ENCODE data around the gene TRIM71. TPM values are rescaled to one million over a fixed set of nuclear protein-coding genes. Genes with fewer than 3 reads are reported as not detected.

TRIM71 gene
- total RNA-seq, 1 experiment from 2014 or later = 0.18 TPM

DNA sequence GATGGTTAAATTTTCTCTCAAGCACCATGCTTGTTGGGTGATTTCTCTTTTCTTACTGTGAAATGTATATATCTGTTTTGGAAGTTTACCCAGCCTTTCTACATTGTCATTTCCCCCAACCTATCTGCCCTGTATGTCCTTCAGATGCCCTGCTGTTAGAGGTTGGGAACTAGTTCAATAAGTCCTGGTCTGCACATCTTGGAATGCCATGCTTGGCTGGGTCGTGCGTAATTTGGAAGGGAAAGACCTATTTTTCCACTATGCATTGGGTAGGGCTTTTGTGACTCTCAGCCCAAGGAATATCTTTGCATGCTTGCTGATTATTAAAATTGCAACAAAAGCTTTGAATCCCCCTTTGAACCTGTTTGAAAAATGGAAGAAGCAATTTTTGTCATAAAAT lies 63.8 kb downstream of the TRIM71 start:
- BruUV-seq (replicated peaks) = no TSS peak
- DNase-seq (ENCODE audit: low read depth, low spot score) (no peak), ATAC-seq (no peak)
- H3K27me3 ChIP-seq (ENCODE audit: control insufficient read depth, insufficient read depth, low read length) = no peaks in the 10 kb centered on the region
- TF ChIP-seq SIN3A (IDR thresholded peaks at IDR 0.05; ENCODE audit: borderline replicate concordance, insufficient read depth, low read depth, low read length) = no peak
- intact Hi-C loops (cut with micrococcal nuclease; ENCODE audit: unreplicated experiment) (no loop called here), in situ Hi-C loops (cut with HindIII; ENCODE audit: low pct_unique_long_range_greater_than_20kb, low sequenced_read_pairs) (no loop called here)
- ChIA-PET CTCF (no interaction called here), POLR2A (no interaction called here)
- H3K4me1 ChIP-seq (ENCODE audit: control insufficient read depth, insufficient read depth, low read length) = no peaks in the 10 kb centered on the region
- H3K27ac ChIP-seq (ENCODE audit: low read length) = no peak overlapping the region
- no peak overlapping the region for H3K4me3 ChIP-seq (ENCODE audit: low read depth in 2 of 2, low read length in 2 of 2)
- no peaks in the 10 kb centered on the region for H3K9me3 ChIP-seq (ENCODE audit: control insufficient read depth, insufficient read depth, low read depth, low read length)
- H3K36me3 ChIP-seq (ENCODE audit: control insufficient read depth, insufficient read depth, low read length) = no peaks in the 10 kb centered on the region

DNA sequence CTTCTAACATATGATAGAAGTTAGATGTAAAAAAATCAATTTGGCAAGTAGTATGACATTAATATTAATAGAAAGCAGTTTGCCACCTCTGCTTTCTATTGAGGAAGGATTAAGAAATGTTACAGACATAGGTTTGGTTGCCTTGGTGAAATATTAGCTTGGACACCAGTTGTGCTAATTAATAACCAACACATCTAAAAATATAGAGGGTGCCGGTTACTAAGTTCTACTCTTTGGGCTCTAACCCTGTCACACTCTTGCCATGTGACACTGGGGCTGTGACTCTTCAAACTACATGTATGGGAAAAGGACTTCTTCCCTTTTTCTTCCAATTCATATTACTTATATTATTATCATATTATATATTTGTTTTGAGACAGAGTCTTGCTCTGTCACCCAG lies 64.4 kb downstream of the TRIM71 start:
- in situ Hi-C loops (cut with HindIII; ENCODE audit: low pct_unique_long_range_greater_than_20kb, low sequenced_read_pairs) = no loop called here
- Histone ChIP-seq H3K9me3 (ENCODE audit: control insufficient read depth, insufficient read depth, low read depth, low read length) (no peaks in the 10 kb centered on the region), H3K36me3 (ENCODE audit: control insufficient read depth, insufficient read depth, low read length) (no peaks in the 10 kb centered on the region), H3K4me3 (ENCODE audit: low read depth in 2 of 2, low read length in 2 of 2) (no peak overlapping the region), H3K27ac (ENCODE audit: low read length) (no peak overlapping the region), H3K27me3 (ENCODE audit: control insufficient read depth, insufficient read depth, low read length) (no peaks in the 10 kb centered on the region), H3K4me1 (ENCODE audit: control insufficient read depth, insufficient read depth, low read length) (no peaks in the 10 kb centered on the region)
- intact Hi-C loops (cut with micrococcal nuclease; ENCODE audit: unreplicated experiment) = no loop called here
- ATAC-seq = no peak
- no peak for DNase-seq (ENCODE audit: low read depth, low spot score)
- TF ChIP-seq POLR2AphosphoS5 (IDR thresholded peaks at IDR 0.05; ENCODE audit: low read depth, low read length) = no peak
- TF ChIP-seq, protein P1, sequence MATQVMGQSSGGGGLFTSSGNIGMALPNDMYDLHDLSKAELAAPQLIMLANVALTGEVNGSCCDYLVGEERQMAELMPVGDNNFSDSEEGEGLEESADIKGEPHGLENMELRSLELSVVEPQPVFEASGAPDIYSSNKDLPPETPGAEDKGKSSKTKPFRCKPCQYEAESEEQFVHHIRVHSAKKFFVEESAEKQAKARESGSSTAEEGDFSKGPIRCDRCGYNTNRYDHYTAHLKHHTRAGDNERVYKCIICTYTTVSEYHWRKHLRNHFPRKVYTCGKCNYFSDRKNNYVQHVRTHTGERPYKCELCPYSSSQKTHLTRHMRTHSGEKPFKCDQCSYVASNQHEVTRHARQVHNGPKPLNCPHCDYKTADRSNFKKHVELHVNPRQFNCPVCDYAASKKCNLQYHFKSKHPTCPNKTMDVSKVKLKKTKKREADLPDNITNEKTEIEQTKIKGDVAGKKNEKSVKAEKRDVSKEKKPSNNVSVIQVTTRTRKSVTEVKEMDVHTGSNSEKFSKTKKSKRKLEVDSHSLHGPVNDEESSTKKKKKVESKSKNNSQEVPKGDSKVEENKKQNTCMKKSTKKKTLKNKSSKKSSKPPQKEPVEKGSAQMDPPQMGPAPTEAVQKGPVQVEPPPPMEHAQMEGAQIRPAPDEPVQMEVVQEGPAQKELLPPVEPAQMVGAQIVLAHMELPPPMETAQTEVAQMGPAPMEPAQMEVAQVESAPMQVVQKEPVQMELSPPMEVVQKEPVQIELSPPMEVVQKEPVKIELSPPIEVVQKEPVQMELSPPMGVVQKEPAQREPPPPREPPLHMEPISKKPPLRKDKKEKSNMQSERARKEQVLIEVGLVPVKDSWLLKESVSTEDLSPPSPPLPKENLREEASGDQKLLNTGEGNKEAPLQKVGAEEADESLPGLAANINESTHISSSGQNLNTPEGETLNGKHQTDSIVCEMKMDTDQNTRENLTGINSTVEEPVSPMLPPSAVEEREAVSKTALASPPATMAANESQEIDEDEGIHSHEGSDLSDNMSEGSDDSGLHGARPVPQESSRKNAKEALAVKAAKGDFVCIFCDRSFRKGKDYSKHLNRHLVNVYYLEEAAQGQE (IDR thresholded peaks at IDR 0.05; ENCODE audit: insufficient read depth in 1 of 2, low read depth in 2 of 2, low read length in 1 of 2) = no peak
- TF ChIP-seq SIN3A (IDR thresholded peaks at IDR 0.05; ENCODE audit: borderline replicate concordance, insufficient read depth, low read depth, low read length) = no peak
- no peak for TF ChIP-seq TCF7L2 (IDR thresholded peaks at IDR 0.05; ENCODE audit: low read depth, low read length)
- TF ChIP-seq, protein P2, sequence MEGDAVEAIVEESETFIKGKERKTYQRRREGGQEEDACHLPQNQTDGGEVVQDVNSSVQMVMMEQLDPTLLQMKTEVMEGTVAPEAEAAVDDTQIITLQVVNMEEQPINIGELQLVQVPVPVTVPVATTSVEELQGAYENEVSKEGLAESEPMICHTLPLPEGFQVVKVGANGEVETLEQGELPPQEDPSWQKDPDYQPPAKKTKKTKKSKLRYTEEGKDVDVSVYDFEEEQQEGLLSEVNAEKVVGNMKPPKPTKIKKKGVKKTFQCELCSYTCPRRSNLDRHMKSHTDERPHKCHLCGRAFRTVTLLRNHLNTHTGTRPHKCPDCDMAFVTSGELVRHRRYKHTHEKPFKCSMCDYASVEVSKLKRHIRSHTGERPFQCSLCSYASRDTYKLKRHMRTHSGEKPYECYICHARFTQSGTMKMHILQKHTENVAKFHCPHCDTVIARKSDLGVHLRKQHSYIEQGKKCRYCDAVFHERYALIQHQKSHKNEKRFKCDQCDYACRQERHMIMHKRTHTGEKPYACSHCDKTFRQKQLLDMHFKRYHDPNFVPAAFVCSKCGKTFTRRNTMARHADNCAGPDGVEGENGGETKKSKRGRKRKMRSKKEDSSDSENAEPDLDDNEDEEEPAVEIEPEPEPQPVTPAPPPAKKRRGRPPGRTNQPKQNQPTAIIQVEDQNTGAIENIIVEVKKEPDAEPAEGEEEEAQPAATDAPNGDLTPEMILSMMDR (IDR thresholded peaks at IDR 0.05) = no peak
- CTCF ChIA-PET = no interaction called here
- POLR2A ChIA-PET = no interaction called here
- BruUV-seq (replicated peaks) = no TSS peak

DNA sequence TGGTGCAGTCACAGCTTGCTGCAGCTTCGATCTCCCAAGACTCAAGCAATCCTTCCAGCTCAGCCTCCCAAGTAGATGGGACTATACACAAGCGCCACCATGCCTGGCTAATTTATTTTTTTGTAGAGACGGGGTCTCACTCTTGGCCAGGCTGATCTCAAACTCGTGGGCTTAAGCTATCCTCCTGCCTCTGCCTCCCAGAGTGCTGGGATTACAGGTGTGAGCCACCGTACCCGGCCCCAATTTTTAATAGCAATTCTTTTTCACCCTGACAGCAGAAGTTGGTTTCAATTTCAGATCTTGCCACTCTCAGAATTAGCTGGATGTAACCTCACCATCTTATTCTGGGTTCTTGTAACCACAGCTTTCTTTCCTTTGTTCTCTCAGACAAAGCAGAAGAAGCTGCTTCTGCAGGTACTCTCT lies 64.8 kb downstream of the TRIM71 start:
- TF ChIP-seq, protein P1 (IDR thresholded peaks at IDR 0.05; ENCODE audit: insufficient read depth in 1 of 2, low read depth in 2 of 2, low read length in 1 of 2) = no peak
- TF ChIP-seq SIN3A (IDR thresholded peaks at IDR 0.05; ENCODE audit: borderline replicate concordance, insufficient read depth, low read depth, low read length) (no peak), POLR2AphosphoS5 (IDR thresholded peaks at IDR 0.05; ENCODE audit: low read depth, low read length) (no peak), TCF7L2 (IDR thresholded peaks at IDR 0.05; ENCODE audit: low read depth, low read length) (no peak)
- TF ChIP-seq, protein P2 (IDR thresholded peaks at IDR 0.05) = no peak
- Histone ChIP-seq H3K27ac (ENCODE audit: low read length) (no peak overlapping the region), H3K4me3 (ENCODE audit: low read depth in 2 of 2, low read length in 2 of 2) (no peak overlapping the region), H3K36me3 (ENCODE audit: control insufficient read depth, insufficient read depth, low read length) (no peaks in the 10 kb centered on the region), H3K9me3 (ENCODE audit: control insufficient read depth, insufficient read depth, low read depth, low read length) (no peaks in the 10 kb centered on the region), H3K27me3 (ENCODE audit: control insufficient read depth, insufficient read depth, low read length) (no peaks in the 10 kb centered on the region), H3K4me1 (ENCODE audit: control insufficient read depth, insufficient read depth, low read length) (no peaks in the 10 kb centered on the region)
- intact Hi-C loops (cut with micrococcal nuclease; ENCODE audit: unreplicated experiment) (no loop called here), in situ Hi-C loops (cut with HindIII; ENCODE audit: low pct_unique_long_range_greater_than_20kb, low sequenced_read_pairs) (no loop called here)
- no peak for ATAC-seq
- CTCF ChIA-PET = no interaction called here
- POLR2A ChIA-PET = no interaction called here
- DNase-seq (ENCODE audit: low read depth, low spot score) = no peak
- BruUV-seq (replicated peaks) = no TSS peak

Data from Panc1 (cell line).